Common myeloid progenitor, CD34-positive (primary cell): Measurements from ENCODE around the gene PDE7B.

Source experiments
- CTCF ChIA-PET: fragments of 350-600 bp; sonication (Branson Sonifier 250); formaldehyde crosslinking; loops from one replicate; lab custom pipeline; 2021; ENCODE audit warnings: antibody characterized with exemption; lab: Charles Lee
- POLR2A ChIA-PET: fragments of 350-600 bp; sonication (Branson Sonifier 250); formaldehyde crosslinking; loops from one replicate; lab custom pipeline; 2021; ENCODE audit warnings: antibody characterized with exemption; lab: Charles Lee
- DNase-seq, 3 donors: peaks; one replicate each; pipeline versions ENCODE4 v3.0.0 to v3.0.0-alpha.2; 2013
- H3K27ac ChIP-seq, 2 experiments: 1 replicate in 1 of 2; 2 replicates in 1 of 2; pipeline ENCODE4 v1.7.0; 2013; ENCODE audit warnings: inconsistent platforms in 2 of 2, low read length in 2 of 2, mild to moderate bottlenecking in 2 of 2, low read depth in 1 of 2, moderate library complexity in 1 of 2; ENCODE audit not compliant: severe bottlenecking in 2 of 2, insufficient read depth in 1 of 2, poor library complexity in 1 of 2
- H3K27me3 ChIP-seq, 5 experiments: replicated peaks in 2 of 5; 1 replicate in 3 of 5; 2 replicates in 2 of 5; pipeline versions ENCODE4 v1.6.1 to v1.7.0; 2013; ENCODE audit warnings: low read length in 4 of 5, mild to moderate bottlenecking in 2 of 5, moderate library complexity in 2 of 5, inconsistent platforms in 1 of 5; ENCODE audit not compliant: insufficient read depth in 5 of 5, control insufficient read depth in 4 of 5
- H3K36me3 ChIP-seq, 4 experiments: 1 replicate in 2 of 4; 2 replicates in 2 of 4; pipeline versions ENCODE4 v1.6.1 to v1.7.0; 2013; ENCODE audit warnings: low read length in 3 of 4, control low read depth in 1 of 4, mild to moderate bottlenecking in 1 of 4; ENCODE audit not compliant: control insufficient read depth in 4 of 4, insufficient read depth in 4 of 4
- H3K4me1 ChIP-seq, 4 experiments: 1 replicate in 3 of 4; 2 replicates in 1 of 4; pipeline versions ENCODE4 v1.6.1 to v1.7.1; 2013; ENCODE audit warnings: low read length in 3 of 4, mild to moderate bottlenecking in 3 of 4, control low read depth in 1 of 4, inconsistent platforms in 1 of 4, moderate library complexity in 1 of 4; ENCODE audit not compliant: control insufficient read depth in 4 of 4, insufficient read depth in 4 of 4; ENCODE audit errors: control extremely low read depth in 1 of 4
- H3K4me3 ChIP-seq, 7 experiments: 1 replicate in 4 of 7; 2 replicates in 3 of 7; pipeline versions ENCODE4 v1.5.1 to v1.7.0; 2013; ENCODE audit warnings: mild to moderate bottlenecking in 7 of 7, low read length in 6 of 7, moderate library complexity in 6 of 7, inconsistent platforms in 2 of 7, low read depth in 2 of 7, control low read depth in 1 of 7; ENCODE audit not compliant: insufficient read depth in 4 of 7, control insufficient read depth in 1 of 7; ENCODE audit errors: extremely low read depth in 1 of 7
- H3K9me3 ChIP-seq, 5 experiments: 1 replicate in 4 of 5; 2 replicates in 1 of 5; pipeline versions ENCODE4 v1.6.1 to v1.7.1; 2013; ENCODE audit warnings: low read length in 4 of 5, mild to moderate bottlenecking in 2 of 5, inconsistent platforms in 1 of 5, low read depth in 1 of 5, moderate library complexity in 1 of 5; ENCODE audit not compliant: control insufficient read depth in 4 of 5, insufficient read depth in 2 of 5; ENCODE audit errors: control extremely low read depth in 1 of 5
- WGBS: methylation state at CpG from one replicate; pipeline ENCODE4 v1.1.5; 2013; ENCODE audit not compliant: insufficient coverage; 5-methylcytosine and 5-hydroxymethylcytosine counted together

PDE7B gene

GRCh38 chr6:135996668-135997067 is 145.2 kb downstream of the PDE7B start:
- WGBS, result no CpG with 5 or more reads among the region's 2 CpGs
- Histone ChIP-seq H3K27ac (no peak overlapping the region), H3K36me3 (no peaks in the 10 kb centered on the region), H3K9me3 (peaks cover 0 to 12% (median 1%) of the 10 kb centered on the region in 5 experiments), H3K4me1 (no peaks in the 10 kb centered on the region), H3K4me3 (no peak overlapping the region), H3K27me3 (no peaks in the 10 kb centered on the region)
- CTCF ChIA-PET, result no interaction called here
- no peak for DNase-seq
- POLR2A ChIA-PET, result no interaction called here

GRCh38 chr6:135999393-135999792 is 147.9 kb downstream of the PDE7B start:
- WGBS, result no CpG with 5 or more reads among the region's 1 CpG
- H3K36me3 ChIP-seq, result no peaks in the 10 kb centered on the region
- DNase-seq, result no peak
- no peak overlapping the region for H3K27ac ChIP-seq
- CTCF ChIA-PET, result no interaction called here
- no peaks in the 10 kb centered on the region for H3K4me1 ChIP-seq
- peaks cover 0 to 12% (median 1%) of the 10 kb centered on the region in 5 experiments for H3K9me3 ChIP-seq
- no peak overlapping the region for H3K4me3 ChIP-seq
- no peaks in the 10 kb centered on the region for H3K27me3 ChIP-seq
- POLR2A ChIA-PET, result no interaction called here

- H3K27me3 ChIP-seq, result no peaks in the 10 kb centered on the region
- H3K4me3 ChIP-seq, result no peak overlapping the region
- no peak overlapping the region for H3K27ac ChIP-seq
- DNase-seq, result peak in 2 of 3 donors; percentile 3 to 16
- peaks cover 0 to 8% (median 0%) of the 10 kb centered on the region in 5 experiments for H3K9me3 ChIP-seq
- ChIA-PET POLR2A (no interaction called here), CTCF (no interaction called here)
- H3K36me3 ChIP-seq, result no peaks in the 10 kb centered on the region
- H3K4me1 ChIP-seq, result peaks cover 0 to 3% (median 0%) of the 10 kb centered on the region in 4 experiments
- WGBS, result no CpG with 5 or more reads among the region's 1 CpG
Measured at GRCh38 chr6:136007345-136007744, 155.8 kb downstream of the PDE7B start.

GRCh38 chr6:136011475-136011874 is 160.0 kb downstream of the PDE7B start:
- ChIA-PET CTCF (no interaction called here), POLR2A (no interaction called here)
- peaks cover 0 to 4% (median 0%) of the 10 kb centered on the region in 5 experiments for H3K9me3 ChIP-seq
- H3K27ac ChIP-seq, result no peak overlapping the region
- H3K36me3 ChIP-seq, result no peaks in the 10 kb centered on the region
- WGBS, result 100% methylated on average over 2 of the region's 2 CpGs
- DNase-seq, result no peak
- H3K4me1 ChIP-seq, result peaks cover 0 to 3% (median 0%) of the 10 kb centered on the region in 4 experiments
- no peaks in the 10 kb centered on the region for H3K27me3 ChIP-seq
- H3K4me3 ChIP-seq, result no peak overlapping the region

DNA sequence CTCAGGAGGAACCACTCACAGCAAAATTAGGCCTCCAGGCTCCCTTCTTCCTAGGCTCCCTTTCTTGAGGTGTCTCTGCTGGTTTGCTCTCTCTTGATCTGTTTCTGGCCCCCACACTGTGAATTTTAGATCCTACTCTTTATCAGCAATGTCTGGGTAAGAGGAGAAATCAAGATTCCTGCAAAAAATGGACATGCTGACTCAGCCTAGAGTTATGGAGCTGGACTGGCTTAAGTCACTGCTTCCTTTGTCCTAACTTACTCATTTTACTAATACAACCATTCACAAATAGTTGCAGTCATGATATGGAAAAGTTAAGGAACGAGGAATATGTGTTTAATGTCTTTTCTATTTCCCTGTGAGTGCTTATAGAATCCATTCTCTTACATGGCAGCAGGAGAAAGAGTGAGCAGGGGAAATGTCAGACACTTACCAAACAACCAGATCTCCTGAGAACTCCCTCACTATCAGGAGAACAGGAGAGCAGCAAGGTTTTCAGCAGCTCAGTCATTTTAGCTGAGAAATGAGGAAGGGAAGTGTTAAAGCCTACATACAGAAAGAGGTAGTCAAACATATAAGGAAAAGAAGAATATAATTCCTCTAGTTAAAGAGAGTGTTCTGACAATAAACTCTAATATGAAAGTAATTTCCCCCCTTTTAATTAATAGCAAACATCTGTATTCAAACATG is 160.8 kb downstream of the PDE7B start:
- no peaks in the 10 kb centered on the region for H3K9me3 ChIP-seq
- no peaks in the 10 kb centered on the region for H3K36me3 ChIP-seq
- no CpG with 5 or more reads among the region's 1 CpG for WGBS
- H3K27me3 ChIP-seq, result no peaks in the 10 kb centered on the region
- H3K4me1 ChIP-seq, result peaks cover 0 to 3% (median 0%) of the 10 kb centered on the region in 4 experiments
- no peak overlapping the region for H3K27ac ChIP-seq
- ChIA-PET CTCF (no interaction called here), POLR2A (no interaction called here)
- no peak overlapping the region for H3K4me3 ChIP-seq
- no peak for DNase-seq

DNA sequence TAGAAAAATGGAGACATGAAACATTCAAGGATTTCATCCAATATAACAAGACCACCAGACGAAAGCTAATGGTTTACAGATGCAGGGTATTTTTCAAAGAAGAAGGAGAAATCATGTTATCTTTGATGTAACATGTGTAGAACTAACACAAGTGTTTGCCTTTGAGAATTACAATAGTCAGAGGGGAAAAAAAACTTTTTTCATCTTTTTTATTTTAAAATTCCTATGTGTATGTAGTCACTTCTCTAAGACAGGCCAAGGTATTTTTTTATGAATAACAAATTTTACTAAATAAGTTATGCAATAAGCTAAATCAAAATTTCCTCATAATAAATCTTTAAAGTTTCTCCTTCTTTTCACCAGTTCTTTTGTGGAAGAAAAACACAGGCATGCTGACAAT is 161.4 kb downstream of the PDE7B start:
- Histone ChIP-seq H3K27ac (no peak overlapping the region), H3K36me3 (no peaks in the 10 kb centered on the region), H3K9me3 (no peaks in the 10 kb centered on the region), H3K27me3 (no peaks in the 10 kb centered on the region), H3K4me3 (no peak overlapping the region), H3K4me1 (peaks cover 0 to 3% (median 0%) of the 10 kb centered on the region in 4 experiments)
- ChIA-PET CTCF (no interaction called here), POLR2A (no interaction called here)
- no CpG with 5 or more reads among the region's 1 CpG for WGBS
- no peak for DNase-seq

DNA sequence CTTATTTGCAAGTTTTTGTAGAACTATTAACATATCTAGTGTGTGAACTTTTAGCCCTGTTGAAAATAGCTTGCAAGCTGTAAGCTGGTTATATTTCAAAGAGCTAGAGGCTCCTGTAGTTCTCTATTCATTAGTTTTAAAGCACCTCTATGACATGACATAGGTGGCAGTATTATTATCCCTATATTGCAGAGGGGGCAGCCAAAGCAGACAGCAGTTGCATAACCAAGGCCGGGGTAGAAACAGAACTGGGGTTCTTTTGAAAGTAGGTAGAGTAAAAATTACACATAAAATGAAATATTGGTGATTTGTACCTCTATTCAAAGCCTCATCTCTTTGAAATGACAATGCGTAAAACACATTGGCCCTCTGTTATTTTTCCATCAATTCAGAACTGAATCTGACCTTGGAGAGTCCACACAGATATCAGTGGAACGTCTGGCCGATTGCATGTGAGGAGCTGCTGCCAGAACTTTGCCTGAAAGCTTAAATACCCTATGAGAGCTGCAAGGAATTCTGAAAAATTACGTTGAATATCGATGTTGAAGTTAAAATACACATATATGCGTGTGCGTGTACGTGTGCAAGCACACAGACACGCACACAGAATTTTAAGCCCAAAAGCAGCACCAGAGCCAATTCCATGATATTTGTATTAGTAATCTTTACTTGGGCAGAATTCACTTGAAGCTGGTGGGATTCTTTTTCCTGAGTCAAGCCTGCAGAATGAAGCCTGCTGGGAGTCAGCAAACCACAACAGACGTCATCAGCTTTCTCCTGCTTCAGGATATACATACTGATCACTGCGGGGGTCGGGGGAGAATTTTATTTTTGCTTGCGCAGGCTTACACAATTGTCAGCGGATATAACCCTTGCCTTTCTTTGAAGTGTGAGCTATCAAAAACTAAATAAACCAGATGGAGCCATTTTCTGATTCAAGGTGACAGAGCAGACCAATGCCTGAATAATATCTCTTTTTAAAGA is 163.2 kb downstream of the PDE7B start:
- DNase-seq, result no peak
- CTCF ChIA-PET, result interaction anchor here (1.6 kb wide), 1 partner anchor 12 kb away, joined by 5 read pairs; no protein-coding TSS in a partner anchor
- Histone ChIP-seq H3K4me3 (no peak overlapping the region), H3K36me3 (no peaks in the 10 kb centered on the region), H3K27me3 (no peaks in the 10 kb centered on the region), H3K9me3 (no peaks in the 10 kb centered on the region), H3K27ac (no peak overlapping the region), H3K4me1 (peaks cover 0 to 3% (median 0%) of the 10 kb centered on the region in 4 experiments)
- POLR2A ChIA-PET, result no interaction called here
- 96% methylated on average over 12 of the region's 15 CpGs for WGBS
